ENCODE data around the gene ACTR8. TPM values are rescaled to one million over a fixed set of nuclear protein-coding genes. Genes with fewer than 3 reads are reported as not detected.

Gene ACTR8
- total and polyA plus RNA-seq, 2 experiments from 2014 or later = 29.3 to 31.9 TPM

DNA sequence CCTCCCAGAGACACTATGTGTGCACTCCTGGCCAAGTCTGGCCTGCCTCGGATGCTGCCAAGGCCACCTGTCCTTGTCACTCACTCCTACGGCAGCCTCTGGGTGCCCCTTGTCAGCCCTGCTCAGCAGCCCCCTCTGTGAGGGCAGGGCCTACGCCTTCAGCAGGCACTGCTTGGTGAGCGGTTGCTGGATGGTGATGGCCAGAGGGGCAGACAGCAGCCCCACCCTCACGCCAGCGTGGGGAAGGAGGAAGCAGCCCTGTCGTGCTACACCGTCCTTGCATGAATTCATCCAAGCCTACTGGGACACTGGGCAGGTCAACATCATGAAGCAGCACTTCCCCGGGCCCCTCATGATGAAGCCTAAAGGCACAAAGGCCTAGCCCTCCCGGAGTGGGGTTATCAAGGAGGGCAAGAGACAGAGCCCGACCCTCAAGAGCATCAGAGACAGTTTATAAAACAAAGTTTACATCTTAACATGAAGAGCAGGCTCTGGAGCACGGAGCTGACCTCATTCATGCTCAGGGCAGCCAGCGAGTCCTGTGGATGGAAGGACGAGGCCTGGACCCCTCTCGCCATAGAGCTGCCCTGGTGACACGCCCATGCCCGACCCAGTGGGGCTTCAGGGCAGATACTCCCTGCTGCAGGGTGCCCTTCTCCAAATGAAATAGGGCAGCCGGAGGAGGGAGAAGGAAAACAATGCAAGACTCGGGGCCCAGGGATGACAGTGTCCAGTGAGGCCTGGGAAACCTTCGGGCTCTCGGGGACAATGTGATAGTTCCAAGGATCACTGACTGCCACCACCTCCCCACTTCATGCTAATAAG is 61.0 kb downstream of the ACTR8 start:
- Histone ChIP-seq H3K9me3 (ENCODE audit: low read depth) (no peaks in the 10 kb centered on the region), H3K27ac (peak overlapping the region; percentile 73), H3K4me3 (no peak overlapping the region), H3K36me3 (peaks cover 11% of the 10 kb centered on the region), H3K27me3 (no peaks in the 10 kb centered on the region), H3K4me1 (ENCODE audit: low read depth) (no peaks in the 10 kb centered on the region)
- no peak for DNase-seq (ENCODE audit: low read depth in 1 of 2, low spot score in 1 of 2)
- TF ChIP-seq, protein P1, sequence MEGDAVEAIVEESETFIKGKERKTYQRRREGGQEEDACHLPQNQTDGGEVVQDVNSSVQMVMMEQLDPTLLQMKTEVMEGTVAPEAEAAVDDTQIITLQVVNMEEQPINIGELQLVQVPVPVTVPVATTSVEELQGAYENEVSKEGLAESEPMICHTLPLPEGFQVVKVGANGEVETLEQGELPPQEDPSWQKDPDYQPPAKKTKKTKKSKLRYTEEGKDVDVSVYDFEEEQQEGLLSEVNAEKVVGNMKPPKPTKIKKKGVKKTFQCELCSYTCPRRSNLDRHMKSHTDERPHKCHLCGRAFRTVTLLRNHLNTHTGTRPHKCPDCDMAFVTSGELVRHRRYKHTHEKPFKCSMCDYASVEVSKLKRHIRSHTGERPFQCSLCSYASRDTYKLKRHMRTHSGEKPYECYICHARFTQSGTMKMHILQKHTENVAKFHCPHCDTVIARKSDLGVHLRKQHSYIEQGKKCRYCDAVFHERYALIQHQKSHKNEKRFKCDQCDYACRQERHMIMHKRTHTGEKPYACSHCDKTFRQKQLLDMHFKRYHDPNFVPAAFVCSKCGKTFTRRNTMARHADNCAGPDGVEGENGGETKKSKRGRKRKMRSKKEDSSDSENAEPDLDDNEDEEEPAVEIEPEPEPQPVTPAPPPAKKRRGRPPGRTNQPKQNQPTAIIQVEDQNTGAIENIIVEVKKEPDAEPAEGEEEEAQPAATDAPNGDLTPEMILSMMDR (IDR thresholded peaks at IDR 0.05; ENCODE audit: low read depth, low read length) = no peak

DNA sequence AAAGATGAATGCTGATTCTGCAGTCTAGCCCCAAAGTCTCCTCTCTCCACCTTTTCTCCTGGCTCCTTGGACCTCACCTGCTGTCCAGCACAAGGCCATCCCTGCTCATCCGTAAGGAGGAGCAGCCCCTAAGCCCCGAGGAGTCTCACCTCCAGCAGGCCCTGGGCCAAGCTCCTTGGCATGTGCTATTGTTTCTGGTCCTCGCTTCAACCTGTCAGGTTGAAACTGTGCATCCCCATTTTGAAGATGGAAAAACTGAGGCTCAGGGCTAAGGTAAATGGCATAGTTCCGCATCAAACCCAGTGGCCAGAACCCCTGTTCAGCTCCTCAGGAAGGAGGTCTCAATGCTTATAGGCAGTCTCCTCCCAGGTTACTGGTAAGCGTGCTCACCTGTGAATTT is 61.9 kb downstream of the ACTR8 start:
- no peak overlapping the region for H3K4me3 ChIP-seq
- no peaks in the 10 kb centered on the region for H3K27me3 ChIP-seq
- no peaks in the 10 kb centered on the region for H3K9me3 ChIP-seq (ENCODE audit: low read depth)
- H3K36me3 ChIP-seq = peaks cover 18% of the 10 kb centered on the region
- H3K27ac ChIP-seq = no peak overlapping the region
- TF ChIP-seq, protein P1 (IDR thresholded peaks at IDR 0.05; ENCODE audit: low read depth, low read length) = no peak
- H3K4me1 ChIP-seq (ENCODE audit: low read depth) = no peaks in the 10 kb centered on the region
- DNase-seq (ENCODE audit: low read depth in 1 of 2, low spot score in 1 of 2) = no peak

DNA sequence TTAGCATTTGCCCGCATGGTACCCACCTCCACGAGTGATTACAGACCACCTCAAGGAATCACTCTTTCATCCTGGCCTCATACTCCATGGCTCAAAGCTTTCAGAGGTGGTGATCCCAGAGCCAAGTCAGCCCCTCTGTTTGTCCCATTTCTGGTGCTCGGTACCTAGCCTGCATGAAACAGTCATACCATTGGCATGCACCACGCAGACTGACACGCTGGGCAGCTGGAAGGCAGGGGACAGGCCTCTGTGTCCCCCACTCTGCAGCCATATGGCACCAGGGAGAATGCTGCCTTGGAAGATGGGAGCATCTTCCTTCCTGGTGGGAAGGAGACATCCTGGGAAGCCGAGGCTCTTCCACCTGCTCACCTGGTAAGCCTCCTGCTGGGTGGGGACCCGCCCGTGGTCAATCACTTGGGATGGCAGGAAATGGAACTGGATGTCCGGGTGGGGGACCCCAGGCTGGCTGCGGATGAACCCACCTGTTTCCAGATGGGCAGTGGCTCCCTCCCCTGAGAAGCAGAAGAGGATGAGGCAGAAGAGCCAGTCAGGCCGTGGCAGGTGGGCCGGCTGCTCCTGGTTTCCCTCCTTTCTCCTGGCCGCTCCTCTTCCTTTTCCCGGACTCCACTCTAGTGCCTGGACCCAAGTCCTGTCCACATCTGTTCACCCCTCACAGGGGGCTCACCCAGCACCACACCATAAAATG is 62.6 kb downstream of the ACTR8 start:
- no peak overlapping the region for H3K4me3 ChIP-seq

DNA sequence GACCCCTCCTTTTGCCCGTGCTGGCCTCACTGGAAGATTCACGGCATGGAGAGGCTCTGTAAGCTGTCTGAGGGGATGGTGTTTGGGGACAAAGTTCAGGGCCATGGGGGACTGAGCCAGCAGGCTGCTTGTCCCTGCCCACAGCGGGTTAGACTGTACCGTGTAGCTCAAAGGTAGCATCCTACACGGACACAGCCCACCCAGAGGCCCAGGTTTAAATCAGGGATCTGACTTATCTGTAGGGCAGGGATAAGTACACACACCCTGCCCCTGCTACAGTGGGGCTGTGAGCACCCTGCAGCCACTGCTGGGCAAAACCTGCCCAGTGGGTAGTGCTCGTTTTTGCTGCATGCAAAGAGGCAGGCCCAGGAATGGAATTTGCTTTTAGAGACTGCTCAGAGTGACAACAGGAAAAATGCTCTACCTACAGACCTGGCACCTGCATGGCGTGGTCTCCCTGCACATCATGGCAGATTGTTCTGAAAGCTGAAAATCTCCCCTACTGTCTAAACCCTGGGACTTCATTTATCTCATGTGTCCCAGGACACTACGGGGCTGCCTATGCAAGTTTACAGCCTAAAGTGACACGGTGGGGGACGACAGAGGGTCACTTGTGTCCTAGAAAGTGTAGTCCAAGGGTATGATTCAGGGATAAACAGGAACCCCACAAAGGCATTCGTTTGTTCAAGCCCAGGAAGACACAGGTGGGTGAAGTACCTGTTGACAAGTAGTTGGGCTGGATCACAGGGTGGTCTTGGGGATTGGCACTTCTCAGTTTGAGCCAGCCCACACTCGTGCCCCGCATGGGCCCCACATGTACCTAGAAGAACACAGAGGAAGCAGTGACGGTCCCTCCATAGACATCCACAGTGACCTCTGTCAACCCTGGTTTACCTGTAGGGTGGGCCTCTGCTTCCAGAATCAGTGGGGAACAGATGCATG is 63.5 kb downstream of the ACTR8 start:
- DNase-seq (ENCODE audit: low read depth in 1 of 2, low spot score in 1 of 2) = no peak
- TF ChIP-seq, protein P1 (IDR thresholded peaks at IDR 0.05; ENCODE audit: low read depth, low read length) = no peak
- Histone ChIP-seq H3K27ac (peak overlapping the region; percentile 1), H3K4me3 (no peak overlapping the region), H3K27me3 (no peaks in the 10 kb centered on the region), H3K36me3 (peaks cover 21% of the 10 kb centered on the region), H3K9me3 (ENCODE audit: low read depth) (no peaks in the 10 kb centered on the region), H3K4me1 (ENCODE audit: low read depth) (no peaks in the 10 kb centered on the region)

More for the DNA sequence above, 62.6 kb downstream of the ACTR8 start:
- H3K27ac ChIP-seq = no peak overlapping the region
- TF ChIP-seq, protein P1 (IDR thresholded peaks at IDR 0.05; ENCODE audit: low read depth, low read length) = no peak
- no peaks in the 10 kb centered on the region for H3K4me1 ChIP-seq (ENCODE audit: low read depth)
- no peak for DNase-seq (ENCODE audit: low read depth in 1 of 2, low spot score in 1 of 2)
- no peaks in the 10 kb centered on the region for H3K9me3 ChIP-seq (ENCODE audit: low read depth)
- H3K27me3 ChIP-seq = no peaks in the 10 kb centered on the region
- peaks cover 18% of the 10 kb centered on the region for H3K36me3 ChIP-seq

DNA sequence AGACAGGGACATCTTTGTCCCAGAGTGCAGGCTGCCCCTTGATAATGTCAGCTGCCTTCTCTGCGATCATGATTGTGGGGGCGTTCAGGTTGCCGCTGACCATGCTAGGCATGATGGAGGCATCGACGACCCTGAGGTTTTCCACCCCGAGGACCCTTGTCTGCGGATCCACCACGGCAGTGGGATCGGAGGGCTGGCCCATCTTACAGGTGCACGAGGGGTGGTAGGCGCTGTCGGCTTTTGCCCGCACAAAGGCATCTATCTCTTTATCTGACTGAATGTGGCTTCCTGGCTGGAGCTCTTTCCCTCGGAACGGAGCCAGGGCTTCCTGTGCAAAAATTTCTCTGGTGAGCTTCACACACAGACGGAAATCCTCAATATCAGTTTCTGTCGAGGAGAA is 64.1 kb downstream of the ACTR8 start:
- TF ChIP-seq, protein P1 (IDR thresholded peaks at IDR 0.05; ENCODE audit: low read depth, low read length) = no peak
- Histone ChIP-seq H3K27ac (peak overlapping the region; percentile 1), H3K36me3 (peaks cover 22% of the 10 kb centered on the region), H3K27me3 (no peaks in the 10 kb centered on the region), H3K4me3 (no peak overlapping the region), H3K9me3 (ENCODE audit: low read depth) (no peaks in the 10 kb centered on the region), H3K4me1 (ENCODE audit: low read depth) (no peaks in the 10 kb centered on the region)
- no peak for DNase-seq (ENCODE audit: low read depth in 1 of 2, low spot score in 1 of 2)

Measured in cardiac muscle cell (in vitro differentiated cells and primary cell).